Activated CD8-positive, alpha-beta memory T cell treated with anti-CD3 and anti-CD28 coated beads, Interleukin-2, amount 50 U/mL, for 4 hours (primary cell): ENCODE data around the gene ZNF23.
A peak's percentile ranks its signal among the peaks of the same experiment; 100 is the strongest.

Source experiments
- DNase-seq: peaks from one replicate; pipeline ENCODE4 v3.0.0-alpha.2; 2020

Gene ZNF23

DNA sequence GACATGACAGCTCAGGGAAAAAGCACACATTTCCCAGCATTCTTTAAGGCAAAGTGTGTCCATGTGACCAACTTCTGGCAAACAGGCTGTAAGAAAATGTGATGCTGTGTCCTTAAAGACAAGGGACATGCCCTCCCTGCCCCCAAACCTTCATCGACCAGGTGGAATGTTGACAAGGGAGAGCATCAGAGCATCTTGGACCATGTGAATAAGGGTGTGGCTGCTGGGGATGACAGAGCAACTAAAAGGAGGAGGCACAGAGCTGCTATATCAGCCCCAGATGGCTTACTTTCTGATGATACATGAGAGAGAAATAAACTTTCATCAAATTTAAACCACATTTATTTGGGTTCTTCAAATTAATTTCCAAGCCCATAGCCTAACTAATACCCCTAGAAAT is 2.2 kb upstream of the ZNF23 start:
- DNase-seq, result no peak

DNA sequence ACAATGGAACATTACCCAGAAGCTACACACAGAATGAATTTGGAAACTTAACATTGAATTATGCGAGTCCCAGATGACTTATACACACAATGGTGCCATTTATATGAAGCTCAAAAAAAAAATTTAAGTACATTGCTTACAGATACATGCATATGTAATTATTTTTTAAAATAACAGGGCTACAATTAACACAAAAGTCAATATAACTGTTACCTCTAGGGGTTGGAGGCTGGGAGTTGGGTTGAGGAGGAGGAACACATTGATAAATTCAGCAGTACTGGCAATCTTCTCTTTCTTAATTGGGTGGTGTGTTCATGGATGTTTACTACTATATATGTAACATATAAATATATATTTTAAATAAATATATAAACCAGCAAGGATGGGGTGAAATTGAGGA is 1.1 kb downstream of the ZNF23 start:
- no peak for DNase-seq

DNA sequence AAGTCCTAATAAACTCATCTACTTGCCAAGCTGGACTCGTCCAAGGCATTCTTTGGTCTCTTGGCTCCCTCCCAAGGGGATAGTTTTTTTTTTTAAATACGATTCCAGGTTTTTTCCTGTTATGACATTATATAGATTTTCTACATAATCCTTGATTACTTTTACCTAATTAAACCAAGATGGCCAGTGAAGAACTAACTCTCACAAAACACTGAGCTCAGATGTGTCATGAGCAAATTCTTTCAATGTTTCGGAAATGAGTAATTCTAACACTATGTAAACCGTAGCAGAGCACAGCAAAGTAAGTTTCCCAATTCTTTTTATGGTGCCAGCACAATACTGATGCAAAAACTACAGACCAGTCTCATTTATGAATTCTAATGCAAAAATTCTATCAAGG is 1.8 kb downstream of the ZNF23 start:
- DNase-seq, result no peak

DNA sequence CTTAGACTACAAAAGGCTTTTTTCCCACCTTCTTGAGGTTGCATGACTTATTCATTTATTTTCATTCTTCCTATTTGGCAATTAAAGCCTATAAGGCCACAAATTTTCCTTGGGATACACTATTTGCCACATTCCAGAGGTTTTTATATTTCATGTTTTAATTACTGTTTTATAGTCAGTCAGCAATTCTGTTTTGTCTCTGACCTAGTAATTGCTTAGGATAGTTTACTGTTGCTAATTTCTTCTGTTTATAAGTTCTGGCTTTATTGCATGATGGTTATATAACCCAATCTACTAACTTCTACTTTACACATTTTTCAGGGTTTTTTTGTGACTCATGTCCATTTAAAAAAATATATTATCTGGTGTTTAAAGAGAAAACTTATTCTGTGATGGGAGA is 2.5 kb downstream of the ZNF23 start:
- DNase-seq, result no peak

DNA sequence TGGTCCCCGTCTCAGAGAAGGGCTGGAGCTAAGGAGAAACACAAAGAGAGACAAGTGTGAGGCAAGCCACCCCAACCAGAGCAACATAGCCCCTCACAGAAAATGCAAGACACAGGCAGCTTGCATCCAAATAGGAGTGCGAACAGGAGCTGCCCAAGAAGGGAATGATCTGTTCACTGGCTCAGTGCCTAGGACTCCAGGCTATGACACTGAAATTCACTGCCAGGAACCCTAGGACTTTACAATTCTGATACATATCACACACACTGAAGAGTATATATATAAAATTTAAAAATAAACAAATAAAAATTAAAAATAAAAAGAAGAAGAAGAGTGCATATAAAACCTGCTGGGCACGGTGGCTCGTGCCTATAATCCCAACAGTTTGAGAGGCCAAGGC is 5.2 kb downstream of the ZNF23 start:
- no peak for DNase-seq

DNA sequence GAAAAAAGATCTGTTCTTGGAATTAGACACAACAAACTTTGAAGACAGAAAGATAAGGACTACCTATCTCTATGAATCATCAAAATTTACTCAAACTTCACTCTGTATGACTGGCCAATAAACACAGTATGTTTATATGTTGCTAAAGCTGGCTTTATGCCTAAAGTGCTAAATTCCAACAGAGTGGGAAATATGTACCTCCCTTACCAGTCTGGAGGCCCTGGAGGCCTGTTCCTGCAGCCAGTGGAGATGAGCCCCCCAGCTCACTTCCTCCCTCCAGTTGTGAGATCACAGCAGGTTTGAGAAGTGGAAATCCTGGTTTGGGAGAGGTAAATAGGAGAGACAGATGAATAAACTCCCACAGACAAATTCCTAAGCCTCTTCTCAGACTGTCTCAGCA is 9.0 kb downstream of the ZNF23 start:
- DNase-seq, result no peak

DNA sequence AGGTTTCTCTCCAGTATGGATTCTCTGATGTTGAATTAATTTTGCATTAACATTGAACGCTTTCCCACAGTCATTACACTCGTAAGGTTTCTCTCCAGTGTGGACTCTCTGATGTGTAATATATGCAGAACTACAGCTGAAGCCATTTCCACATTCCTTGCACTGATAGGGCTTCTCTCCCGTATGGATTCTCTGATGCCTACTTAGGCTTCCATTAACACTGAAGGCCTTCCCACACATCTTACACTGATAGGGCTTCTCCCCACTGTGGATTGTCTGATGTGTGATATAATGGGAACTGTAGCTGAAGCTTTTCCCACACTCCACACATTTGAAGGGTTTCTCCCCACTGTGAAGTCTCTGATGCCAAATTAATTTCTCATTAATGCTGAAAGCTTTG is 13.0 kb downstream of the ZNF23 start:
- no peak for DNase-seq

DNA sequence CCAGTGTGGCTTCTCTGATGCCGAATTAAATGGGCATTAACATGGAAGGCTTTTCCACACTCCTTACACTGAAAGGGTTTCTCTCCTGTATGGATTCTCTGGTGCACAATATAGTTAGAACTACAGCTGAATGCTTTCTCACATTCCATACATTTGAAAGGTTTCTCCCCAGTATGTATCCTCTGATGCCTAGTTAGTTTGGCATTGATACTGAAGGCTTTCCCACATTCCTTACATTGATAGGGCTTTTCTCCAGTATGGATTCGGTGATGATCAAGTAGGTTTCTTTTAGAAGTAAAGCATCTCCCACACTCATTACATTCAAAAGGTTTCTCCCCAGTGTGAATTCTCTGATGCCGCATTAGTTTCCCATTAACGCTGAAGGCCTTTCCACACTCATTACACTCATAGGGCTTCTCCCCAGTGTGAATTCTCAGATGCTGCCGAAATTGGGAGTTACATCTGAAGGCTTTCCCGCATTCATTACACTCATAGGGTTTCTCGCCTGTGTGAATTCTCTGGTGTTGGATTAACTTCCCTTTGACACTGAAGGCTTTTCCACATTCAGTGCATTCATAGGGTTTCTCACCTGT is 13.7 kb downstream of the ZNF23 start:
- DNase-seq, result no peak

DNA sequence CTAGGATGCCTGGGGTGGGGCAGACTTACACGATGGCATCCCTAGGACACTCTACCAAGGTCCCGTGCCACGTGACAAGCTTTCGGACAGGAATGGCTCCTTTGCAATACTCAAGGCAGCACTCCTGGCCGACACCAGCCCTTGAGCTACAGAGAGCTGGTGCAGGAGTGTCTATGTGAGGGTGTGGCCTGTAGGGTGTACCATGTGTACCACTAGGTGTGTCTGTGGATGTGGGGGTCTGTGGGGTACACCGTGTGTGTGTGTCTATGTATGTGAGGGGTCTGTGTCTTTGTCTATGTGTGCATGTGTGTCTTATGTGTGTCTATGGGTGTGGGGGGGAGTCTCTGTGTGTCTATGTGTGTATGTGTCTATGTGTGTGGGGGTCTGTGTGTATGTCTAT is 18.3 kb downstream of the ZNF23 start:
- no peak for DNase-seq

DNA sequence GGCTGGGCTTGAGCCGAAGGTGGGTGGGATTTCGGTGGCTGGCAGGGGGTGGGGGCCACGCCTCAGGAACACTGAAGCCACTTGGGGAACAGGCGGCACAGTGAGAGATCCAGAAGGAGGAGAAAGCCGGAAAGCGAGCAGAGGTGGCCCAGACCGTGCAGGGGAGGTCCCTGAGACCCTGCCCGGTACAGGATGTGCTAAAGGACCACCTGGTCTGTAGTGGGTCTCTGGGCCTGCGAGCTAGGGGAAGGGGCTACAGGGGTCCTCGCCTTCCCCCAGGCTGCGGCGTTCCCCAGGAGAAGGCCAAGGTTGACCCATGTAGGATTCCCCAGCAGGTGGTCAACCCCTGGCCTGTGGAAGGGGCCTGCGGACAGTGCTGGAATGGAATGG is 20.0 kb downstream of the ZNF23 start, which contains the start of gene TLE7:
TLE7 (minus strand) TSS at position 4 of the 390 bp plus-strand sequence. CDS start 8,730 bp downstream, outside the sequence.
- no peak for DNase-seq

DNA sequence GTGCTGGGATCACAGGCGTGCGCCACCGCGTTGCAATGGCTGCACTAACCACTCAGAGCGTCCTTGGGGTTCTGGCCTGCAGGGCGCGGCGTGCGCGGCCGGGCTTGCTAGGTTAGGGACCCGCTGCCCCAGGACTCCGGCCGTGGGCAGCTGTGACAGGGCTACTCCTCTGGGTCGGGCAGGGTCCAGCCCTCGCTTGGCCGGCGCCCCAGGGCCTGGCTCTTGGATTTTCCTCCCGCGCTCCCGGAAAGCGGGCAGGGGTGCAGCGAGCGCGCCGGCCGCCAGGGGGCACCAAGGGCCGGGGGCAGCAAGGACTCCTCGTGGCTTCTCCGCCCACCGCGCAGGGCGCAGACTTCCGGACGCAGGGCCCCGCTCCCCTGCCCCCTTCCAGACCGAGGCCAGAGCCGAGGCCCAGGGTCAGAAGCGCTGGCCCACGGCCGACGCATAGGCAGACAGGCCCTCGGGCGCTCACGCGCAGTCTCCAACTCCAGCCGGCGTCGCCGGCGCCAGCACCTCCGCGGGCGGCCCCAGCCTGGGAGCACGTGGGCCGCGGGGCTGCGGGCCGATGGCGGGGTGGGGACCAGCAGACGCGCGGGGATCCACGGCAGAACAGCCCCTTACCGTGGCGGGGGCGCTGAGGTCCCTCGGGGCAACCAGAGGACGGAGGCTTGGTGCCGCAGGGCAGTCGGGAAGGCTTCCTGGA is 20.5 kb downstream of the ZNF23 start:
- peak; percentile 38 for DNase-seq

DNA sequence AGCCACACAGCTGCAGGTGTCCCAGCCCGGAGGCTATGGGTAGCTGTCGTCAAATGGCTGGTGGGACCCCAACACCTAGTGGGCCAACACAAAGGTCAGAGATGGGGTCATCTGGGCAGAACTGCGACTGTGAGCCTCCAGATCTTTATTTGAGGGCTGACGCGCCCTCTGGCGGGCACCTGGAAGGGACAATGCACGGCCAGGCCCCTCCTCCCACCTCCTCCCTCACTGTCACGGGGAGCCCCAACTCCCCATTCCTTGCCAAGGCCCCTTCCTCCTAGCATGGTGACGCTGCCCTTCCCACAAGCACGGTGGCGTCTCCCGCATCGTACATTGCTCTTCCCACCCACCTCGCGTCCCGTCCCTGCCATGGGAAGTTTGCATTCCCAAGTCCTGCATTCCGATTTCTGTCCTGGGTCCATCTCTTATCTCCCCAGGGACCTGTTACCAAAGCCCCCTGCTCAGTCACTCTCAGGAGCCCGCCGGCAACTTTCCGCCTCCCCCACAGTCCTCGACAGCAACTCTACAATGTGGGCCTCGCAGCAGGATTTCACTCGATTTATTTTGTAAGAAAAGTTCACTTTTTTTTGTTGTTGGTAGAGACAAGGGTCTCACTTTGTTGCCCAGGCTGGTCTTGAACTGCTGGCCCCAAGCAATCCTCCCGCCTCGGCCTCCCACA is 21.2 kb downstream of the ZNF23 start:
- no peak for DNase-seq

DNA sequence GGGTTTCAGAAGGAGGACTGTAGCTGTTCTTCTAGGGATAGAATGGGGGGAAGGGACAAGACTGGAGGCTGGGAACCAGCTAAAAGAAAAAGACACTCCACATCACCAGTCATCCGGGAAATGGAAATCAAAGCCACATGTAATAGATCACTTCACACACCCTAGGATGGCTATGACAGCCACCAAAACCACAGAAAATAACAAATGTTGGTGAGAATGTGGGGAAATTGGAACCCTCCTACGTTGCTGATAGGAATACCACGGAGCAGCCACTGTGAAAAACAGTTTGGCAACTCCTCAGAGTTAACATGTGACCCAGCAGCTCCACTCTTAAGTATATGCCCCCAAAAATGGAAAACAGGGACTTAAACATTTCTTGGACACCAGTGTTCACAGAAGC is 22.5 kb downstream of the ZNF23 start:
- no peak for DNase-seq

DNA sequence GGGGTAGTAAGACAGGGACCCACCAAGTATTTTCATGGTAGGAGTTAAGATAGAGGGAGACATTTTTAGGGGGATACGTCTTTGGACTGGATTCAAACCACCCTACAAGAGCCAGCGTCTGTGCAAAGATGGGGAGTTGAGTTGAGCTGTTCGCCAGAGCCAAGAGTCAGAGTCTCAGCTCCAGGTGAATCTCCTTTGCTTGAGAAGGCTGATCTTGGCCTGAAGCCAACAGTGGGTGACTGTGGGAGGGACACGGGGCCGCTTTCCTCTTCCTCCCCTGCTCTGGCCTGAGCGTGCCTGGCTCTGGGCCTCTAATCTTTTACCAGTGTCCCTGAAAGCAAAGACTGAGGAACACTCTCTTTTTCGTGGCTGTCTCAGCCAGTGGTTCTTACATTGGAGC is 25.6 kb downstream of the ZNF23 start:
- DNase-seq, result no peak

DNA sequence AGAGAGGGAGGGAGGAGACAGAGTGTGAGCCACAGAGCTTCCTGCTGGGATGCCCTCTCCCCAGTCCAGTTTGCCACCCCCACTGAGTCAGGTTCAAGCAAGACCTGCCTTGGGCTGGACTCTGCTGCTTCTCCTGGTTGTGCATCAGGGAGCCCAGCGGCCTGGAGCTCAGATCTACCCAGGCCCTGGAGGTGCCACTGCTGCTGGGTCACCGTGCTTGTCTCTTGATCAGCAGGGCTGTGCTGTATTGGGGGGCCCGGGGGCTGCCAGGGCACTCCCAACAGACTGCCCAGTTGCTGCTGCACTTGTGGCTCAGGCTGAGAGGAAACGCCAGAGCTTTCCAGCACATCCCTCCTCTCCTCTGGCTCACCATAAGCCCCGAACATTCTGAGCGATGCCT is 29.1 kb downstream of the ZNF23 start:
- no peak for DNase-seq

DNA sequence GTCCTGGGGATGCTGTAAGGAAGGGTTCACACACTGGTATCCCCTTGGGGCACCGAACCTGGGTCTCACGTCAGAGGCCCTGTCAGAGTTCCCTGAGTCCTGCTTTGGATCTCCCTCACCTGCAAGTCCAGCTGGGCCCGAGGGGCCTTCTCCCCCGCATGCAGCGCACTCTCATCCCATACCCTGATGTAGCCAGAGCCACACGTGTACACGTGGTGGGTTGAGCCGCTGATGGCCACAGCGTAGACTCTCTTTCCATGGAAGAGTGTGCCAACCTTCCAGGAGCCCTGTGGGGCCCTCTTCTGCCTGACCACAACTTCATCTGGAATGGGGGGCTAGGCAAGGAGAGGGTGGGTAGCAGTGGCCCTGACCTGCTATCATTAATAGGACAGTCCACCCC is 30.1 kb downstream of the ZNF23 start:
- no peak for DNase-seq

DNA sequence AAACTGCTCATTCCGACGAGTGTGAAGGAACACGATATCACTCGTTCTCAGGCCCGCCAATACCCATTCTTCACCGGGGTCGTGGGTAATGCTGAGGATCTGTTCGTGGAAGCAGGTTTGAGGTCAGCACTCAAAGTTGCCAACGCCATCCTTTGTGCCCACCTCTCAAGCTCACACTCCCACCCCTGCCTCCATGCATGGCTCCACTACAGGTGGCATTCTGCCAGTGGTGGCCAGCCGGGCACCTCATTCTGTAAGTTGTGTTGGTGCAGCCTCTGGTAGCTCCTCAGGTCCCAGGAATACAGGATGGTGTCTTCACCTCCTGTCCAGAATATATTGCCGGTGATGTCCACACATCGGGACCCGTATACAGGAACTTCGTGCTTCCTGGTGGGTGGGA is 30.9 kb downstream of the ZNF23 start:
- no peak for DNase-seq

DNA sequence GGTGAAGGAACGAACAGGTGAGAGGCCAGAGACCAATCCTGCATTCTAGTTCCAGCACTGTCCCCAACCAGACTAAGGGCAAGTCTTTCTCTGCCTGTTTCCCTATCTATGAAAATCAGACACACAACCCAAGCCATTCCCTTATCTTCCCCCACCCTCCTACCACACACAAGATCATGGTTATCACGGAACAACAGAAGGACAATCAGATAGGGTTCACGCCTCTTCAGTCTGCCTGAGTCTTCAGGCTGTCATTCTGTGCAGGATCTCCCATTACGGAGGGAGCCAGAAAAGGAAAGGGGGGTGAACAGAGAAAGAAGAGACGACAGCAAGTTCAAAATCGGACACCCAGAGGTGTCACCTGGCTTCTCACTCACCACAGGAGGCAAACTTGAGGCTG is 31.3 kb downstream of the ZNF23 start:
- DNase-seq, result no peak

DNA sequence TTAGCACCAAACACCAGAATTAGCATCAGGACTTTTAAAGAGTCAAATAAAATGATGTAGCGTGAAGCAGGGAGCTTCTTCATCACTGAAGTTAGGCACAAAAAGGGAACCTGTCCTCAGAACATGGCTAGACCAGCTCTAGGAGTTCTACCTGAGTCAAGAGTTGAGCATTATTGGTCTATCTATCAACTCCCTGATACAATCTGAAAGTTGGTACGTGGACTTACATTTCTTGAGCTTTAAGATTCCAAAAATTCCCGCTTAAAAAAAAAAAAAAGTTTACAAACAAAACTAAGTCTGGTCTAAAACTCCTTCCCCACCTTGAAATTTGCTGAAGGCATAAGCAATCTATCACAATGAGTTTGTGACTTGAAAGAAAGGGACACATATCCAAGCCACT is 32.5 kb downstream of the ZNF23 start:
- DNase-seq, result no peak

DNA sequence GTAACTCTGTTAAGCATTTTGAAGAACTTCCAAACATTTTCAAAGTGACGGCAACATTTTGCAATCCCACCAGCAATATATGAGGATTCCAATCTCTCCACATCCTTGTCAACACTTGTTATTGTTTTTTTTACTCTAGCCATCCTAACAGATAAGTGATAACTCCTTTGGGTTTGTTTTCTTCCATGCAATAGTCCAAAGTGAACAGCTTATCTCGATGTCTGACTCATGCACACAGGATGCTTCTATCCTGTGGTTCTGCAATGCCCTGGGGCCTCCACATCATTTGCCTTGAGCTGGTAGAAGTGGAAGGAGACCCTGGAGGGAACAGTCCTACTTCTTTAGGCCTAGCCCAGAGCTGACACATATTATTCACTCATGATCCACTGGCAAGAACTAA is 33.2 kb downstream of the ZNF23 start:
- DNase-seq, result no peak

DNA sequence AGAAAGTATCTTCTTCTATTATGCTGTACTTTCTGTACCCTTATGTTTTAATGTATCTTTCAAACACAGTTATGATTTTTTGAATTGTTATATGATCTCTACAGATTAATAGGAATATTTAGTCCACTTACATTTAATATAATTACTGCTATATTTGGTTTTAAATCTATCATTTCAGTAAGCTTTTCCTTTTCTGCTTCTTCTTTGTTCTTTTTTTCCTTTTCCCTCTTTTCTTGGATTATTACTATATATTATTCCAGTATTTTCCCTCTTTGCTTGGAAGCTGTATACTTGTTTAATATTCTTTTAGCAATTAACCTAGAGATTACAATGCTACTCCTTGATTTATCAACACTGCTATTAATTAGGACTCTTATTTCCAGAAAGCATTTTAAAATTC is 33.7 kb downstream of the ZNF23 start:
- DNase-seq, result no peak

DNA sequence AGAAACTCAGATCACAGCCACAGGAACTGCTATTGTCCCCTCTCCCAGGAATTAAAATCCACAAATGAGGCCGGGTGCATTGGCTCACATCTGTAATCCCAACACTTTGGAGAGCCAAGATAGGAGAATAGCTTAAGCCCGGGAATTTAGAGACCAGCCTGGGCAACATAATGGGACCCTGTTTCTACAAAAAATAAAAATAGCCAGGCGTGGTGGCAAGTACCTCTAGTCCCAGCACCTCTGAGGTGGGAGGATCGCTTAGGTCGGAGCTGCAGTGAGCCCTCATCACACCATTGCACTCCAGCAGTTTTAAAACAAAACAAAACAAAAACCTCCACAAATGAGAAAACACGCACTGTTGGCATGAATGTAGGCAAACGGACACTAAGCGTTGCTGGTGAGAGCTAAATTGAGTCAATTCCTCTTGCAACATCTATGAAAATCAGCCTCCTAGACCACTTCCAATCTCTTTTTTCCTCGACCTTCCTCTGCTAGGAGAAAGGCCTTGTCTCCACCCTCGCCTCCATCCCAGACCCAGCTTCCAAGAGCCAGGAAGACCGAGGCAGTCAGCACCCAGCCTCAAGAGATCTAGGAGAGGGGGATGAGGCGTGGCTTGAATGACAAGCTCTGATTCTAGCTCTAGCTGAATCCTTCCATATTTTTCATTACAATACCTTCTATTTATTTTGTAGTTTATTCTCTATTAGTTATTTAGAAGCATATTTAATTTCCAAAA is 35.0 kb downstream of the ZNF23 start:
- no peak for DNase-seq

DNA sequence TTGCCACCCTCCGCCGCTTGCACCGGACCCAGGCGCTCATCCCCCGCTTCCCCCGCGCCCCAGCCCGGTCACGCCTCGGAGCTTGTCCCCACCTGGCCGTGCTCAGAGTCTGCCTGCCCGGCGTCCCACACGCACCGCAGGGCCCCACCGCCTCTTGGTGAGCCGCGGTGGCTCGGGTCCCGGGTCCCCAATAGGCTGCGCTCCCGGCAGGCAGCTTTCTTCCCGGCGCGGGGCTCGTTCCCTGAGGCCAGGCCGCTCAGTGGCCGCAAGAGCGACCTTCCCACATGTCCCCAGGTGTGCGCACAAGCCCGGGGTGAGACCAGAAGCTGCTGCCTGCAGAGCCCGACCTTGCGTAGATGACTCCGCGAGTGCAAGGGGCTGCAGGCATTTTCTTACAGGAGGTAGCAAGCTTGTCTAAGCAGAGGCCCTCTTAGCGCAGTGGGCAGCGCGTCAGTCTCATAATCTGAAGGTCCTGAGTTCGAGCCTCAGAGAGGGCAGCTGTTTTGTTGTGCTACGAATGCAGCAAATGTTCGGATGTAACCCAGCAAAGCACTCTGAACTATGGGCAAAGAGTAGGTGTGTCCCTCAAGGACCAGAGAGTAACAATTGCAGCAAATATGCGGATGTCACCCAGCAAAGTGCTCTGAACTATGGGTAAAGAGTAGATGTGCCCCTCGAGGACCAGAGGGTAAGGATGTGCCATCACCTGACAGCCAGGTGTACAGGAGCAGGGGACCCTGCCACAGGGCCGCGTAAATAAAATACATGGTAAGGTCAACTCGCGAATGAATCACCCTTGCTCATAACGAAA is 35.8 kb downstream of the ZNF23 start:
- DNase-seq, result no peak
